Fibroblast of skin of left biceps (primary cell): ENCODE results near the gene MMP12.
"Not testable (repeated sequence)": the region's sequence is repeated elsewhere in the genome, so short reads cannot be mapped to it uniquely, and the experiment has no call there.

Experiments
- DNase-seq, 2 experiments: peaks; one replicate each; pipeline ENCODE4 v3.0.0-alpha.2; 2013; ENCODE audit warnings: low read depth in 2 of 2

The MMP12 gene

GRCh38 chr11:102874852-102875251 lies at the start of gene MMP12:
Gene MMP12 (minus strand): TSS chr11:102874982. CDS start chr11:102874937, 45 bp downstream.
- no peak for DNase-seq

- no peak for DNase-seq
These were observed 46.9 kb upstream of the MMP12 start for GRCh38 chr11:102921587-102922220.

DNA sequence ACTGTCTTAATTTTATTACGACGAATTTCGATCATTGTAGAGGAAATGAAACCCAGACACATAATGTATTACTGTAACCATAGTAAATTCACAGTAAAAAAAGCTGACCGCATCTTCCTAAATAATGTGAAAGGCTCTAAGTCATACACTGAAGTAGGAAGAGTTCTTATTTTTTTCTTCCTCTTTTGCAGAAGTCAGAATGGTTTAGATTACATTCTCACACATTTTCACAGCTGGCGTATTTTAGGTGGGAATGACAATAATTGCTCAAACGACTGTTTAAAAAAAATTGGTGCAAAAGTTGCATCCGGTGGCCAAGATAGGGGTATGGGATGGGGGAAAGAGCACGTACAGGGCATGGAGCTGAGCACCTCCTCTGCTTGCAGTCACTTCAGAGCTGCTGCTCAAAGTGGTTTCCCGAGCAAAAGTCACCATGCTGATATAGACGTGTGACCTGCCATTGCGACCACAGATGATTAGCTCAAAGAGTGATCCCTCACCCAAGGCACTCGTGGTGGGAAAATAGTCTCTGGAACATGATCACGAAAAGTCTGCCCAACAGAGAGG lies 45.4 kb upstream of the MMP12 start:
- DNase-seq = no peak

GRCh38 chr11:102915044-102915375 lies 40.2 kb upstream of the MMP12 start:
- DNase-seq = no peak

DNA sequence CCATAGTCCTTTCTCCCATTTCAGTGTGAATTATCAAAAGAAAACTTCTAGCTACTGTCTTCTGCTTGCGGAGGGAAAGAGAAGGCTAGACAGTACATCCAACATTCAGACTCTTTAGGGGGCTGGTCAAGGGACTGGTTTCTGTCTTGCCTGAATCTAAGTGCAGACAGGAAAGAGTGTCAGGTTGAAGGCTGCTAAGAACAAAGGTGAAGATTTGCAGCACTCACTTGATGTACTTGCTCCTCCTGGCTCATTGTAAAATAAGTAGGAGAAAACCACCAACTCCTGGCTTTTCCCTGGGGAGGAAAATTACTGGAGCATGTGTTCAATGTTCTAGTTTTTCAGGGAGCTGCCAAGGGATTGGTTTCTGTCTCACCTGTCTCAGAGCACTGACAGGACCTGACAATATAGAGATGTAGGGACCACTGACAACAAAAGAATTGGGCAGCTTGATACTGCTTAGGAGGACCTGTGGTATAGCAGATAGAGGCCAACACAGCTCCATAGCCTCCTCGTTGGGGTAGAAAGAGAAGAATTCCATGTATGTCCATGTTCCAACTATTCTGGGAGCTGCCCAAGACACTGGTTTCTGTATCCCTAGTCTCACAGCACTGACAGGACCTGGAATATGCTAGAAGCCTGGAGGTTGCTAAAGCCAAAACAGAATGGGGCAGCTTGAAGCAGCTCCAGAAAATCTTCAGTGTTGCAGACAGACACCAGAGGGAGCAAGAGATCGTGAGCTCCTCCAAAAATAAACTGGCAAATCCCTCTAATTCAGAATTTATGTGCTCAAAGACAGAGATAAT lies 39.7 kb upstream of the MMP12 start:
- DNase-seq = peak; percentile 20 to 31

GRCh38 chr11:102912482-102912830 lies 37.7 kb upstream of the MMP12 start:
- DNase-seq = no peak

DNA sequence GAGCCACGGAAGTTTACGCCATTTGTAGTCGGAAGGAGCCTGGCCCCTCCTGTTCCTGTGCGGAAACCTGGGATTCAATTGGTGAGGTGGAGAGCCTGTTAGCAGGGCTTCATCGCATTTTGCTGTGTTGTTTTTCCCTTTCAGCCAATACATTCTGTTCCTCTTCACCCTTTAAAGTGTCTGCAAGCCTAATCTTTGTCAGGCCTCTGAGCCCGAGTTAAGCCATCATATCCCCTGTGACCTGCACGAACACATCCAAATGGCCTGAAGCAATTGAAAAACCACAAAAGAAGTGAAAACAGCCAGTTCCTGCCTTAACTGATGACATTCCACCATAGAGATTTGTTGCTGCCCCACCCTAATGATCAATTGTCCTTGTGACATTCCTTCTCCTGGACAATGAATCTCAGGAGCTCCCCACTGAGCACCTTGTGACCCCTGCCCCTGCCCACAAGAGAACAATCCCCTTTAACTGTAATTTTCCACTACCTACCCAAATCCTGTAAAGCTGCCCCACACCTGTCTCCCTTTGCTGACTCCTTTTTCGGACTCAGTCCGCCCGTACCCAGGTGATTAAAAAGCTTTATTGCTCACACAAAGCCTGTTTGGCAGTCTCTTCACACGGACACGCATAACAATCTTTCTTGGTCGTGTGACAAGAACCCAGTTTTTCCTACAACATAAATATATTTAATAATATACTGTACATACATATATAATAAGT lies 37.1 kb upstream of the MMP12 start:
- DNase-seq = no peak

- DNase-seq = not testable (repeated sequence)
These were observed 31.1 kb upstream of the MMP12 start for GRCh38 chr11:102905848-102906247.

- not testable (repeated sequence) for DNase-seq
These were observed 29.1 kb upstream of the MMP12 start for GRCh38 chr11:102903895-102904294.

- DNase-seq = no peak
These were observed 25.6 kb upstream of the MMP12 start for GRCh38 chr11:102900346-102900745.

DNA sequence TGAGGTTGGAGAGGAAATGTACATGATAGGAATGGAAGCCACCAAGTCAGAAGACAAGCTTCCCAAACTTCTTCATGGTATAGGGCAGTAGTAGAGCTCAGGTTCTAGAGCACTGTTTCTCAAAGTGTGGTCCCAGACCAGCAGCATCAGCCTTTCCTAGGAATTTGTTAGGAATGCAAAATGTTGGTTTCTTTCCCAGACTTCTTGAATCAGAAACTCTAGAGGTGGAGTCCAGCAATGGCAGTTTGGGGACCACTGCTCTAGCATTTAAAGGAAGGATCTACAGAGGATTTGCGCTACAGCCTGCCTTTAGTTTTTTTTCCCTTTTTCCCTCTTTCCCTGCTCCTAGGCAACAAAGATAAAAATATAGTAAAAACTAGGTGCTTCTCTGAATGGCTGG lies 17.0 kb upstream of the MMP12 start:
- peak; percentile 13 to 14 for DNase-seq

GRCh38 chr11:102886999-102887398 lies 12.2 kb upstream of the MMP12 start:
- DNase-seq = no peak

DNA sequence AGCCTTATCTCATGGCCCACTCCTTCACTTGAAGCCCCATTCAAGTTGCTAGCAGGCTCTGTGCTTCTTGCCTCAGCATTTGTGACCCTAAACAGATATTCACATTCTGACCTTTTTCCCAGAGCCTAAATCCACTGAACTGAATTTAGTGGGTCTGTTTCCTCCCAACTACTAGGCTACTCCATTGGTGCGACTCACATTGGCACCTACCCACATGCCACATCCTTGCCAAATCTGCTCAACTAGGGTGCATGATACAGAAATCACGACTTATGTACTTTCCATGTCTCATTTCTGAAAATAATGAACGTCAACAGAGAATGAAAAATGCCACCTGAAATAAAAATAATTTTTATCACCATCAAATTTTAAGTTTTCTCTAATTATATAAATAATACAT lies 8.4 kb upstream of the MMP12 start:
- no peak for DNase-seq

DNA sequence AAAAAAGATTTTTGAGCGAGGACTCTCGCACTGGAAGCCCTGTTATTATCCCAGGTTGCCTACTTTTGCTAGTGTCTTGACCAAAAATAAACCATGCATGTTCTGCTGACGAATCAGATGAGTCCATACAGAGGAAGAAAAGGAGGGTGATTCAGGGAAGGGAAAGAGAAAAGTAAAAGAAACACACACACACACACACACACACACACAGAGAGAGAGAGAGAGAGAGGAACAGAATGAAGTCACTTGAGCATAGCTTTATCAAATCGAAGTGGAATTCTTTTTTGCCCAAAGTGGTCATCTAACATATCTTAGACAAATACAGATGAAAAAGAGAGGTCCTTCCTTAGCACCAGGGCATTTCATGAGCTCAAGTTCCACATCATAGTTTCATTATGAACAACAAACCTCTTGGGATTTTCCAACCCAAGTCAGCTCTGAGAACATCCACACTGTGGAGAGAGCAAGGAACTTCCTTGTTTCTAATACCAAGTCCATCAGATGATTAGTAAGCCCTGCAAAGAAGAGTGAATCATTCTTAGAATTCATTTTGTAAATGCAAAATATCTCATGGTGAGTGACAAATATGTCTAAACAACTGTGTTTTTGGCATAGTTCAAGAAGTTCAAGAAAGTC lies 7.7 kb upstream of the MMP12 start:
- peak; percentile 59 to 62 for DNase-seq

GRCh38 chr11:102879801-102880200 lies 5.0 kb upstream of the MMP12 start:
- DNase-seq = no peak

GRCh38 chr11:102878595-102878994 lies 3.8 kb upstream of the MMP12 start:
- DNase-seq = no peak

GRCh38 chr11:102869354-102869964 lies 5.3 kb downstream of the MMP12 start:
- DNase-seq = not testable (repeated sequence)

DNA sequence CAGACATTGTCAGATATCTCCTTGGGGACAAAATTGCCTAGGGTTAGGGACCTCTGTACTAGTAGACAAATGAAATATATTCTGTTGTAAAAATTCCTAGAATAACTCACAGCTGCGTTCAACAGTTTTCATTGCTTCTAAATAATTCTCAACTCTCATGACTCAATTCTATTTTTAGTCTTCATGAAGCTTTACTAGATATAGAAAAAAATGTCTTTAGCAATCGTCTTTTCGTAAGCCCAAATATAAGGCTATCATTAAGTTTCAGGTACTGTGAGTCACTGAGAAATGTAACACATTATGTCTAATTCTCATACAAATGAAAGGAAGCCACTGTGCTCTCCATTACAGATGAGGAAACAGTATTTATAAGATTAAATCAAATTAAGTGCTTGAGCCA lies 6.4 kb downstream of the MMP12 start:
- DNase-seq = peak in 1 of 2 experiments; percentile 23

GRCh38 chr11:102864724-102865123 lies 10.1 kb downstream of the MMP12 start:
- no peak for DNase-seq

- DNase-seq = no peak
These were observed 20.8 kb downstream of the MMP12 start for GRCh38 chr11:102853956-102854355.

GRCh38 chr11:102853055-102853454 lies 21.7 kb downstream of the MMP12 start:
- DNase-seq = no peak
